Measurements from ENCODE around the gene ZMYND10. TPM values are rescaled to one million over a fixed set of nuclear protein-coding genes. Genes with fewer than 3 reads are reported as not detected.

ZMYND10 gene
- total RNA-seq, 1 experiment from 2014 or later = 0.74 TPM

GRCh38 chr3:50354850-50355249 is 9.3 kb upstream of the ZMYND10 start (continued):
- TF ChIP-seq ZNF423 (CRISPR knock-in tag; IDR thresholded peaks at IDR 0.05) = no peak
- TF ChIP-seq HMGXB4 (CRISPR knock-in tag; IDR thresholded peaks at IDR 0.05) = no peak
- no peak for TF ChIP-seq ZNF671 (CRISPR knock-in tag; IDR thresholded peaks at IDR 0.05)
- TF ChIP-seq FOXP1 (CRISPR knock-in tag; IDR thresholded peaks at IDR 0.05; ENCODE audit: borderline replicate concordance) = no peak
- TF ChIP-seq ATF1 (CRISPR knock-in tag; IDR thresholded peaks at IDR 0.05) = no peak

GRCh38 chr3:50354186-50354764 is 8.7 kb upstream of the ZMYND10 start:
- TF ChIP-seq SMAD4 (CRISPR knock-in tag; IDR thresholded peaks at IDR 0.05) = no peak
- no peak for TF ChIP-seq MAX (CRISPR knock-in tag; IDR thresholded peaks at IDR 0.05)
- TF ChIP-seq ATF6 (CRISPR knock-in tag; IDR thresholded peaks at IDR 0.05) = no peak
- no peak for TF ChIP-seq ZNF396 (CRISPR knock-in tag; IDR thresholded peaks at IDR 0.05; ENCODE audit: borderline replicate concordance)
- no peak for TF ChIP-seq PRDM15 (CRISPR knock-in tag; IDR thresholded peaks at IDR 0.05)
- TF ChIP-seq IRF1 (CRISPR knock-in tag; IDR thresholded peaks at IDR 0.05) = no peak
- TF ChIP-seq ZSCAN18 (CRISPR knock-in tag; IDR thresholded peaks at IDR 0.05) = no peak
- no peak for TF ChIP-seq ZNF317 (CRISPR knock-in tag; IDR thresholded peaks at IDR 0.05; ENCODE audit: borderline replicate concordance, low read depth)
- no peak for TF ChIP-seq NR1H2 (CRISPR knock-in tag; IDR thresholded peaks at IDR 0.05)
- no peak for TF ChIP-seq KAT7 (CRISPR knock-in tag; IDR thresholded peaks at IDR 0.05; ENCODE audit: borderline replicate concordance)
- no peak for TF ChIP-seq NFATC4 (CRISPR knock-in tag; IDR thresholded peaks at IDR 0.05)
- Mint-ChIP-seq H3K4me1 (peaks cover 32% of the 10 kb centered on the region), H3K9me3 (no peaks in the 10 kb centered on the region), H3K36me3 (peaks cover 14% of the 10 kb centered on the region), H3K27ac (no peak overlapping the region), H3K27me3 (ENCODE audit: low read depth) (no peaks in the 10 kb centered on the region), H3K4me3 (no peak overlapping the region)
- DNase-seq (ENCODE audit: low spot score) (no peak), ATAC-seq (no peak)
- ChIA-PET CTCF (interaction anchor here (0.5 to 2.1 kb wide), 3 partner anchors 17 to 188 kb away, joined by 4 to 10 read pairs (median 6); no protein-coding TSS in a partner anchor), POLR2A (interaction anchor here (0.6 kb wide), 1 partner anchor 1614 kb away, joined by 5 read pairs; no protein-coding TSS in a partner anchor)

All from WTC11 (cell line).